Left lung (tissue), 10 donors: ENCODE measurements around the gene TBC1D14. TPM values are rescaled to one million over a fixed set of nuclear protein-coding genes. Genes with fewer than 3 reads are reported as not detected.
A peak's percentile ranks its signal among the peaks of the same experiment; 100 is the strongest.

ENCODE experiments used
- ATAC-seq: fragments of 200-7000 bp; cut with Tn5 transposase; one replicate; pipeline ENCODE4 v1.9.1; 2020; ENCODE audit warnings: moderate library complexity
- DNase-seq, 4 donors: peaks; one replicate each; pipeline ENCODE4 v3.0.0-alpha.2; 2013 to 2020
- H3K27ac ChIP-seq, 2 donors: fragments of 200-600 bp; sonication (generic) in 1 of 2; one replicate each; pipeline versions ENCODE4 v1.5.0 to v1.8.0; 2020 to 2021
- H3K27me3 ChIP-seq, 2 donors: fragments of 200-600 bp; sonication (generic) in 1 of 2; one replicate each; pipeline versions ENCODE4 v1.5.0 to v1.8.0; 2020 to 2021
- H3K36me3 ChIP-seq, 2 donors: fragments of 200-600 bp; sonication (generic) in 1 of 2; one replicate each; pipeline versions ENCODE4 v1.5.0 to v1.8.0; 2020 to 2021
- H3K4me1 ChIP-seq, 2 donors: fragments of 200-600 bp; one replicate each; pipeline ENCODE4 v1.8.0; 2021
- H3K4me3 ChIP-seq, 2 donors: fragments of 200-600 bp; sonication (generic) in 1 of 2; one replicate each; pipeline versions ENCODE4 v1.5.0 to v1.8.0; 2020 to 2021; ENCODE audit warnings: mild to moderate bottlenecking in 1 of 2
- H3K9me3 ChIP-seq, 2 donors: fragments of 200-600 bp; sonication (generic) in 1 of 2; one replicate each; pipeline versions ENCODE4 v1.5.0 to v1.8.0; 2020 to 2021
- intact Hi-C, 2 donors: fragments of 100-400 bp; cut with DNase I; formaldehyde crosslinking; loops; one replicate each; pipeline versions ENCODE4 v1.11.2 to v1.14.2; 2022
- polyA plus RNA-seq, 6 donors: library from polyadenylated mRNA; unstranded; fragments of 120-200 nt; gene quantifications; one replicate each; pipeline ENCODE4 v1.2.1, GENCODE V29; 2013; ENCODE audit not compliant: insufficient read length in 6 of 6
- total RNA-seq, 2 donors: library from RNA; stranded (reverse); fragmentation: NEBNext Ultra II Directional; extraction: Animal tissue kit (Norgen Biotek cat#: 25700); gene quantifications; one replicate each; pipeline ENCODE4 v1.2.1, GENCODE V29; 2021
- TF ChIP-seq, protein P1 (sequence below), 2 donors: fragments of 200-600 bp; sonication (generic) in 1 of 2; IDR thresholded peaks; one replicate each; pipeline versions ENCODE4 v1.5.0 to v1.8.0; 2021; ENCODE audit warnings: antibody characterized with exemption in 2 of 2
- donor health status: DM: no; HTN: yes; CAD: no.
- donor health status: DM: no; HTN: no; CAD: no.

Gene TBC1D14
- total and polyA plus RNA-seq, 8 donors: 39.2 to 73.4 (median 45.1) TPM

DNA sequence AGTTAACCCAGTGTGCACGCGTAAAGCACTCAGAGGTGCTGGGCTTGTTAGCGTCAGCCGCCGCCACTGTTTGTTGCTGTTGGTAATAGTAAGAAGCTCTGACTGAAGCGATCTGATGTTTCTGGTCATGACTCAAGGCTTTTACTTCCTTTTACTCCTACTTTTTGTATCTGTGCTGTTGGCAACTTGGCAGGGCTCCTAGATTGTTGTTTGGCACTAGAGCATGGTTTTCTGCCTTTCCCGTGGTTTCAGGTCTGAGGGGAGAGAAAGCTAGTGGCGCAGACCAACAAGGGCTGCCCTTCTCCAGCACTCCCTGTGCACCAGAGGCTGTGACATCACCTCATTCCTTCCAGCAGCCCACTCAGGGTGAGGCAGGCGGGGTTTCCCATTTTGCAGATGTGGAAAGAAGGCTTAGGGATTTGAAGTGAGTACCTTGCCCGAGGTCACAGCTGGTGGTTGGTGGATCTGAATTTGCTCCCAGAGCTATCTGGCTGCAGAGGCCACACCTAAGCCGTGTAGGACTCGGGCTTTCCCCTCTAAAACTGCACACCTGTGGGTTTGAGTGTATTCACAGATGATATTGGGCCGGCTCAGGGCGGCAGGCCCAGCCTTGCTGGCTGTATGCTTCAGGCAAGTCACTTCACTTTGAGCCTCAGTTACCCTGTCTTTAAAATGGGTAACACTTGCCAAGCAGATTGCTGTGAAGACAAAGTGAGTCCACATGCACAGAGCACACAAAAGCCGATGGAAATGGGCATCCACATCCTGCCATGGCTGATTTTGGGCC lies 82.3 kb downstream of the TBC1D14 start:
- Histone ChIP-seq H3K27ac (peak overlapping the region in 1 of 2 donors; percentile 64), H3K4me1 (peaks cover 4 to 58% of the 10 kb centered on the region in 2 donors), H3K27me3 (no peaks in the 10 kb centered on the region), H3K9me3 (no peaks in the 10 kb centered on the region), H3K4me3 (no peak overlapping the region), H3K36me3 (peaks cover 0 to 36% of the 10 kb centered on the region in 2 donors)
- intact Hi-C loops: loop anchor here in 1 of 2 donors (10.0 kb wide), 1 partner anchor 87 kb away; the partner anchor contains the start of gene TBC1D14
- no peak for DNase-seq
- no peak for ATAC-seq
- TF ChIP-seq, protein P1, sequence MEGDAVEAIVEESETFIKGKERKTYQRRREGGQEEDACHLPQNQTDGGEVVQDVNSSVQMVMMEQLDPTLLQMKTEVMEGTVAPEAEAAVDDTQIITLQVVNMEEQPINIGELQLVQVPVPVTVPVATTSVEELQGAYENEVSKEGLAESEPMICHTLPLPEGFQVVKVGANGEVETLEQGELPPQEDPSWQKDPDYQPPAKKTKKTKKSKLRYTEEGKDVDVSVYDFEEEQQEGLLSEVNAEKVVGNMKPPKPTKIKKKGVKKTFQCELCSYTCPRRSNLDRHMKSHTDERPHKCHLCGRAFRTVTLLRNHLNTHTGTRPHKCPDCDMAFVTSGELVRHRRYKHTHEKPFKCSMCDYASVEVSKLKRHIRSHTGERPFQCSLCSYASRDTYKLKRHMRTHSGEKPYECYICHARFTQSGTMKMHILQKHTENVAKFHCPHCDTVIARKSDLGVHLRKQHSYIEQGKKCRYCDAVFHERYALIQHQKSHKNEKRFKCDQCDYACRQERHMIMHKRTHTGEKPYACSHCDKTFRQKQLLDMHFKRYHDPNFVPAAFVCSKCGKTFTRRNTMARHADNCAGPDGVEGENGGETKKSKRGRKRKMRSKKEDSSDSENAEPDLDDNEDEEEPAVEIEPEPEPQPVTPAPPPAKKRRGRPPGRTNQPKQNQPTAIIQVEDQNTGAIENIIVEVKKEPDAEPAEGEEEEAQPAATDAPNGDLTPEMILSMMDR (IDR thresholded peaks at IDR 0.05): no peak

DNA sequence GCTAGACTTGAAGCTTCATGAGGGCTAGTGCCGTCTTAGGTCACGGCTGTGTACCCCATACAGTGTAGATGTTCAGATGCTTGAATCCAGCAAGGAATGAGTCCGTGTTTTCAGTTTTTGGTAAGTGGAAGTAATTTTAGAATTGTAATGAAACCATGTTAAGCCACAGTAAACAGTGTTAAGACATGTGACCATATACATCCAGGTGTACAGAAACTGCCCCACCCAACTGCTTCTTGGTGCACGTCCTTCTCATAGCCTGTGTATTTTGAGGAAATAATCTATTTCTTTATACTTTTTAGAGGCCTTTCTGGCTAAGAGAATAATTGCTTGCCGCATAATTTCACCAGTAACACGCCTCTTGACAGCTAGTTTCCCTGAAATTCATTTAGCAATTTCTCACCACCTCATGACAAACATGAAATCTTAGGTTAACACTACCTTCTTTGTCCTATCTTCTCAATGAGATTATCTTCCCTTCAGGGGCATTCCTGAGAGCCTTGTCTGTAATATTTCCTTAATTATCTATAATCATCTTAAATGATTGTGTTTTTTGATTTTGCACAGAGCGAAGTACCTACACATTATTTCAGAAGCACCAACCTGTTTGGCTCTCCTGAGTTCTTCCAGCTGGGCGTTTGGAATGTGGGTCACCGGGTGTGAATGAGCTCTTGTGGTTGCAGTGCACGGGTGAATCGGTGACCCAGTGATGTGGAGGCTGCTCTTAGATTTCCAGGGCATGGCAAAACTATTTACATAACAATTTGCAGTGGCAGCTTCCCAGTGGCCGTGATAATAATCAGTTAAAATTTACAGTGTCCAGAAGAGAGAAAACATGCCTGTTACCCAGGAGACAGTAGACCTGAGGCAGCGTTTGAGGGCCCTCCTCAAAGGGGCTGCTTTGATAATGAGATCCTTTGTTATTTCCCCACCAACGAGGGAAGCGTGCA lies 83.4 kb downstream of the TBC1D14 start:
- DNase-seq (peak in 2 of 4 donors; percentile 44 to 50), ATAC-seq (peak; percentile 75)
- TF ChIP-seq, protein P1 (IDR thresholded peaks at IDR 0.05): no peak
- H3K27me3 ChIP-seq: no peaks in the 10 kb centered on the region
- H3K4me1 ChIP-seq: peaks cover under 1 to 52% of the 10 kb centered on the region in 2 donors
- H3K9me3 ChIP-seq: no peaks in the 10 kb centered on the region
- H3K4me3 ChIP-seq: no peak overlapping the region
- peaks cover 0 to 47% of the 10 kb centered on the region in 2 donors for H3K36me3 ChIP-seq
- intact Hi-C loops: loop anchor here in 1 of 2 donors (10.0 kb wide), 1 partner anchor 88 kb away; the partner anchor contains the start of gene TBC1D14
- H3K27ac ChIP-seq: peak overlapping the region in 1 of 2 donors; percentile 4

DNA sequence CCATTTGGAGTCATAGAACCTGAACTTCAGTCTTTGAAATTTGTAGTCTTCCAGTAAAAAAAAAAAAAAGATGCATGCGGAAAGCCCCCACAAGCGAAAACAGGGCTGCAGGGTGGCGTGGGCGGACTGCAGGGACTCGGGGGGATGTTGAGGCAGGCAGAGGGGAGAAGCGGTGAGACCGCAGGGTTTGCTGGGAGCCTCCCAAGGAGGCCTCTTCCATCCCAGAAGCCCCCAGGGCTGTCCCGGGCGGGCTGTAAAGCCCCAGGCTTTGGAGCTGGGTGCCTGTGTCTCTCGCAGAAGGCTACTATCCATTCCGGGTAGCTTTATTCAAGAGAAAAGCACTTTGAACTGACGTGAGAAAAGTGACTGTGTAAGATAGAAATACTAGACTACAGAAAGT lies 86.9 kb downstream of the TBC1D14 start:
- TF ChIP-seq, protein P1 (IDR thresholded peaks at IDR 0.05): no peak
- H3K4me3 ChIP-seq: no peak overlapping the region
- H3K9me3 ChIP-seq: no peaks in the 10 kb centered on the region
- intact Hi-C loops: loop anchor here in 1 of 2 donors (10.0 kb wide), 1 partner anchor 92 kb away; the partner anchor contains the start of gene TBC1D14
- no peak overlapping the region for H3K27ac ChIP-seq
- peaks cover 0 to 30% of the 10 kb centered on the region in 2 donors for H3K4me1 ChIP-seq
- peaks cover 0 to 81% of the 10 kb centered on the region in 2 donors for H3K36me3 ChIP-seq
- no peaks in the 10 kb centered on the region for H3K27me3 ChIP-seq
- ATAC-seq: no peak
- no peak for DNase-seq

DNA sequence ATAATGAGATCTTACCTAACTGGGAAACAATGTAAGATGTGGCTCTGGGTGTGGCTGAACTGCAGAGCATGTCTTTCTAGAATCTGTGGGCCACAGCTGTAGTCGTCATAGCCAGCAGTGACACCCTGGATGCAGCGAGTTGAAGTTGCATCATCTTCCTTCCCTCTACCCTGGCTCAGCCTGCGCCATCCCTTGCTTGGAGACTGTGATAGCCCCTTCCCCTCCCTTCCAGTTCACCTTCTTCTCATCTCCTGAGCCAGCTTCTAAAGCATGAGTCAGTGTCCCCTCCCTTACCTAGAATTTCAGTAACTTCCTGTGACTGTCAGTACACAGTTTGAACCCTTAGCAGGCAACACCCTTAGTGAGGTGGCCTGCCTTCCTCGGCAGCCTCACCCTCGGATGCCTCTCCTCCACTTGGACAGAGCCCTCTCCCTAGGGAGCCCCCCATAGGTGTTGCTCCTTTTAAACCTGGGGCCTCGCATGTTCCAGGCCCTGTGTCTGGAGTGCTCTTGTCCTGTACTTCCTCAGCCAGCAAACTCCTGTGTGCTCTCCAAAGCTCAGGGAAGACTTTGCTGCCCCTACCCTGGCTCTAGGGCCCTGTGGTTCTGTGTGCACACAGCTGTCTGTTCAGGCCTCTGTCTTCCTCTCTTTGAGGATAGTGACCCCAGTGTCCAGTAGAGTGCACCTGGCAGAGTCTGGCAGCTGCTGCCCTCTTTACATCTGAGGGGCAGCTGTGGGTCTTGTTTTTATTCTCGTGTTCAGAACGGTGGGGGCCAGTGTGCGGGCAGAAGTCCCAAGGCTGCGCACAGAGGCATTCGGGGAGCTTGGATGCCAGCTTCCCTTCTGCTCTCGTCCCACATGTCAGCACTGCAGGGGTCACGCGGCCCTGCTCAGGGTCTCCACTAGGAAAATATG lies 89.8 kb downstream of the TBC1D14 start:
- Histone ChIP-seq H3K27me3 (no peaks in the 10 kb centered on the region), H3K36me3 (peaks cover 0 to 100% of the 10 kb centered on the region in 2 donors), H3K4me1 (peaks cover 0 to 14% of the 10 kb centered on the region in 2 donors), H3K4me3 (no peak overlapping the region), H3K9me3 (no peaks in the 10 kb centered on the region), H3K27ac (peak overlapping the region in 1 of 2 donors; percentile 2)
- intact Hi-C loops: loop anchor here in 1 of 2 donors (10.0 kb wide), 1 partner anchor 95 kb away; the partner anchor contains the start of gene TBC1D14
- DNase-seq (no peak), ATAC-seq (peak; percentile 56)
- TF ChIP-seq, protein P1 (IDR thresholded peaks at IDR 0.05): no peak
